B cell (primary cell): ENCODE measurements around the gene SLC2A10.

Source experiments
- CTCF ChIP-seq: fragments of 200-600 bp; IDR thresholded peaks from one replicate; pipeline ENCODE4 v1.8.0; 2022; ENCODE audit warnings: antibody characterized with exemption, mild to moderate bottlenecking
- EZH2 ChIP-seq: IDR thresholded peaks from 2 replicates; pipeline ENCODE4 v1.6.1; 2012; ENCODE audit warnings: borderline replicate concordance, low read depth, mild to moderate bottlenecking, moderate library complexity, low read length; ENCODE audit not compliant: insufficient read depth, poor library complexity, severe bottlenecking

DNA sequence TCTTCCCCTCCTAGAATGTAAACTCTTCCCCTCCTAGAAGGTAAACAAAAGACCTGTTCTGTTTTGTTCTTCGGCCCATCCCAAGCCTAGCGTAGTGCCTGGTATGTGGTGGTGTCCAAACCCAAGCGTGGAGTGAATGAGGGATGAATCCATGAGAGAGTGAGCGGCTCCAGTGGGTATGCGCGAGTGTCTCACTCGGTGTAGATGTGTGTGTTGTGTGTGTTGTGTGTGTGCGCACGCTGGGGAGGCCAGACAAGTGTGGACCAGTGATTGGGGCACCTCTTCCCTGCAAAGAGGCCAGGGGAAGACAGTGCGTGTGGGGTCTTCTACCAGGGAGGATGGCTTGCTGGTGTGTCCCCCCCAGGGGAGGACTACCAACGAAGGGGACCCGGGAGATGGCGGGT lies 392 bp upstream of the SLC2A10 start:
- TF ChIP-seq CTCF (no peak), EZH2 (no peak)
